Rectal smooth muscle tissue (tissue), 1 donor: Measurements from ENCODE around the gene BGN.

Experiments
- H3K27ac ChIP-seq: one replicate; pipeline ENCODE4 v1.7.0; 2013; ENCODE audit warnings: low read depth, low read length, inconsistent platforms
- H3K27me3 ChIP-seq: one replicate; pipeline ENCODE4 v1.7.0; 2013; ENCODE audit warnings: low read length; ENCODE audit not compliant: control insufficient read depth, insufficient read depth
- H3K36me3 ChIP-seq: one replicate; pipeline ENCODE4 v1.7.0; 2013; ENCODE audit warnings: low read length; ENCODE audit not compliant: control insufficient read depth, insufficient read depth
- H3K4me1 ChIP-seq: one replicate; pipeline ENCODE4 v1.7.0; 2013; ENCODE audit warnings: low read length; ENCODE audit not compliant: control insufficient read depth, insufficient read depth
- H3K4me3 ChIP-seq: one replicate; pipeline ENCODE4 v1.7.0; 2013; ENCODE audit warnings: low read length
- H3K9ac ChIP-seq: one replicate; pipeline ENCODE4 v1.7.0; 2013; ENCODE audit warnings: low read length

Gene BGN

DNA sequence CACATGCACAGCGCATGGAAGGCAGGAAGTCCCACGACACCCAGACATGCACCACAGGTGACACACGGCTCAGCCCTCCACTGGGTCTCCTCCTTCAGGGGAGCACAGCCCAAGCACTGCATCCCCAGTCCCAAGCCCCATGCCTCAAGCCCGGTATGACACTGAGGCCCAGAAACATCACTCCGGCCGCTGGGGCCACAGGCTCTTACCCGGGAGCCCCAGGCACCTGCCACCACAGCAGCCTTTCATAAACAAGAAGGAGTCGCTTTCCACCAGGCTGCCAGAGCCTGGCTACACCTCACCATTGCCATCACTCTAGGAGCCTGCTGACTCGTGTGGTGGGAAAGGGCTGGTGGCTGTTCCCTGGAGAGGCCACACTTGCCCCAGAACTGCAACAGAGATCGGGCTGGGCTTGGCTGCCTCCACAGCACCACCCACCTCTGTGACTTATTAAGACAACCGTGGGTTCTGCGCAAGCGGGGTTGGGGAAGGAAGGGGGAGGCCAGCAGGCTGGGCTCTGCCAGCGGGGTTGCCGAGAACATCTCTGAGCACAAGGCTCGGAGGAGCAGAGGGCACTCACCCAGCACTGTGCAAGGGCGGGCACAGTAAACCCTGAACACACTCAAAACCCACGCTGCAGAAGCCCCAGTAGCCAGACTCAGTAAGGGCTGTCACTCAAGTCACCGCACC is 28.9 kb upstream of the BGN start:
- Histone ChIP-seq H3K36me3 (no peaks in the 10 kb centered on the region), H3K27ac (no peak overlapping the region), H3K9ac (no peak overlapping the region), H3K27me3 (peaks cover 2% of the 10 kb centered on the region), H3K4me3 (no peak overlapping the region), H3K4me1 (no peaks in the 10 kb centered on the region)

DNA sequence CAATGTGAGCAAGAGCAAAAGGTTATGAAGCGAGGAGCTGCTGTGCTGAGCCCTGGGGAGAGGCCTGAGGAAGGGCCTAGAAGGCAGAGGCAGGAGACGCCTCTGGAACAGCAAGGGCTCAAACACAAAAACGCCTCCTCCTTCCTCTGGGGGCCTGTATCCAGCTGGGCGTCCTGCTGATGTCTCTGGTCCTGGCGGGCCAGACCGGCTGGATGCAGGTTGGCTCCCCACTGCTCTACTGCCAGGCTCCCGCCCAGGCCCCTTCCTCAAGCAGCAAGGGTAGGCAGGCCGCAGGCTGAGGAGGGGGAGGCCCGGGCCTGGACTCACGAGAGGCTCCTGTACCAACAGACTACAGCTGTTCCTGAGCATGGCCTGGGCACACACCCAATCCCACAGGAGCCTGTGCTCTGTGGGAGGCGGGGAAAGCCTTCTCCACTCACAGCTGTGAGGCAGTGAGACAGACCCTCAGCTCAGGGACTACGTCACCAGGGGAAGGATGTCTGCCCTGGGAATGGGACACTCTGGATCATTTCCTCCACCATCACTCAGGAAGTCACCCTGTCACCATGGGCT is 26.7 kb upstream of the BGN start:
- Histone ChIP-seq H3K27me3 (no peaks in the 10 kb centered on the region), H3K9ac (no peak overlapping the region), H3K27ac (no peak overlapping the region), H3K4me3 (no peak overlapping the region), H3K36me3 (no peaks in the 10 kb centered on the region), H3K4me1 (no peaks in the 10 kb centered on the region)

DNA sequence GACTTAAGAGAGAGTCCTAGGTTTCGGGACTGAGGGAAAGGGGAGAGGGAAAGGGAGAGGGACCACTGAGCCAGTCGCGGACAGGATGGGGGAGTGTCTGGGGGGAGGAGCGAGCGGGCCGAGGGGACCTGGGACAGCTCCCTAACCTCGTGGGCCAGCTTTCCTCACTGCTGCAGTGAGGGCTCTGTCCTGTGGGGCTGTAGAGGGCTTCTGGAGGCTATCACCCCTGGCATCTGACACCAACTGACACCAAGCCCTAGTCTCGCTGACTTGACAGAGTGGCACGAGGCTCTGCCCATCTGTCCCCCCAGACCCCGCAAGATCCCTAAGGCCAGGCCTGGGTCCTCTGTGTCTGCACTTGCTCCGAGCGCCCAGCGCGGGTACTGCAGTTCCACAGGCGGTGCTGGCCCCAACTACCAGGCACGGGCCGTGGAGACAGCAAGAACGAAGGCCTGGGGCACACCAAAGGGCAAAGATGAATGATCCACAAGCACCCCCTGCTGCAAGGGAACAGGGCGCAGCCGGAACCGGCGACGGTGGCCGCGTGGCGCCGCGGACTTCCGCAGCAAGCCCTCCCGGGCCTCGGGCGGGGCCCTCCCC is 24.9 kb upstream of the BGN start:
- Histone ChIP-seq H3K27ac (peak overlapping the region; percentile 61), H3K4me1 (no peaks in the 10 kb centered on the region), H3K36me3 (no peaks in the 10 kb centered on the region), H3K9ac (no peak overlapping the region), H3K4me3 (peak overlapping the region; percentile 74), H3K27me3 (no peaks in the 10 kb centered on the region)

DNA sequence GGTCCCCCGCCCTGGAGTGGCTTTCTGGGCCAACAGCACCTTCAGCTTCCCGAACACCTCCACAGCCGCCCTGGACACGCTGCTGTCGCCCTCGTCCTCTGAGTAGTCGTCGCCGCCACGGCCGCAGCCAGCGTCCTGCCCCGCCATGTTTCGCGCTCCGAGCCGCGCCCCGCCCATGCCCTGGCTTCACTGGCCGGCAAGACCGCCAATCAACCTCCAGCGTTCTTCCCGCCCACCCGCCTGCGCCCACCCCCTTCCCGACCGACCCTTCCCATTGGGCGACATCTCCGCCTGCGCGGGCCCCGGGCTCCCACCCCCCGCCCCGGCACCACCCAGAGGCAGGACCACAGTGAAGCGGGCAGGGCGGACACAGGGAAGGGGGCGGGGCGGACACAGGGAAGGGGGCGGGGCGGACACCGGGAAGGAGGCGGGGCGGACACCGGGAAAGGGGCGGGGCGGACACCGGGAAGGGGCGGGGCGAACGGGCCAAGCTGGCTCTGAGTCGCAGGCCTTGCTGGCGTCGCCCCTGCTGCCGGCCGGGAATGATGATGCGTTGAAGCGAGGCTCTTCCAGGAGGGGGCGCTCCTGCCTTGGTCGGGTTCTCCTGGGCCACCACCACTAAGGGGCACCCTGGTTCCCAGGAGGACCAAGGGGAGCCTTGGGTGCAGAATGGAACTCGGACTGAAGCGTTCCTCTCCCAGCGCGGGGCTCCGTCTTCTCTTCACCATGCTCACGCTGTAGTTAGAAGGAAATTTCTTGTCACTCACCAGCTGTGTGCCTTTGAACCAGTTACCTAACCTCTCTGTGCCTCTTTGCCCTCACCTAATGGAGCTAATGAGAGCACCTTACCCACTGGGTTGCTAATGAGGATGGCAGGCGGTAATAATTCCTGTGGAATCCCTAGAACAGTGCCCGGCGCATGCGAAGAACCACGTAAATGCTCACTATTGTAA is 24.1 kb upstream of the BGN start, which contains the start of gene HAUS7:
HAUS7 (minus strand) TSS at position 166 of the 953 bp plus-strand sequence; CDS start at position 147, 19 bp downstream.
- Histone ChIP-seq H3K4me1 (peaks cover 2% of the 10 kb centered on the region), H3K4me3 (peak within 1 kb of the TSS; percentile 74), H3K27ac (peak within 1 kb of the TSS; percentile 61), H3K9ac (no peak within 1 kb of the TSS), H3K36me3 (no peaks in the 10 kb centered on the region), H3K27me3 (no peaks in the 10 kb centered on the region)

DNA sequence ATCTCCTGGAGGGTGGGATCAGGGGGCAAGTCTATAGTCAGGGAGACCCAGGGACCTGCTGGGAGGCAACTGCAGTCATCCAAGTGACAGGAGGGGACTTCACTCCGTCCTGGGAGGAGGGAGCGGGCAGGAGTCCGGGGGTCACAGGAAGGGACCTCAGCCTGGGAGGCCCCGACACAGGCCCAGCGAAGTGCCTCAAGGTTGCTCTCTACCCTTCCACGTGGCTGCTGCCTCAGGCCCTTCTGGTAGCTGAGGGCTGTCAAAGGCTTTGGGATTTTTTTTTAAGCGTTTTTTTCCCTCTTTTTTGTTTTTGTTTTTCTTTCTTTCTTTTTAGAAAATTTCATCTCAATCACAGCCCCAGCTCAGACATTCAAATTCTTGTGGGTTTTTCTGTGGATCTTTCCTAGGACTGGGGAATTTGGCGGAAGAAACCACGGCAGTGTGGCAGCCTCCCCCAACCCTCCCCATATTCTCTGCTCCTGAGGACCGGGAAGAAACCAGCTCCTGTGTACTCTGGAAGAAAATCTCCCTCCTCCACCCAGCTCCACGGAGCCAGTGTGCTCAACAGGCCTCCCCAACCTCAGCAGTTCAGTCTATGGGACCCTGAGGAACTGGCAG is 23.0 kb upstream of the BGN start:
- no peaks in the 10 kb centered on the region for H3K27me3 ChIP-seq
- no peak overlapping the region for H3K9ac ChIP-seq
- no peak overlapping the region for H3K27ac ChIP-seq

DNA sequence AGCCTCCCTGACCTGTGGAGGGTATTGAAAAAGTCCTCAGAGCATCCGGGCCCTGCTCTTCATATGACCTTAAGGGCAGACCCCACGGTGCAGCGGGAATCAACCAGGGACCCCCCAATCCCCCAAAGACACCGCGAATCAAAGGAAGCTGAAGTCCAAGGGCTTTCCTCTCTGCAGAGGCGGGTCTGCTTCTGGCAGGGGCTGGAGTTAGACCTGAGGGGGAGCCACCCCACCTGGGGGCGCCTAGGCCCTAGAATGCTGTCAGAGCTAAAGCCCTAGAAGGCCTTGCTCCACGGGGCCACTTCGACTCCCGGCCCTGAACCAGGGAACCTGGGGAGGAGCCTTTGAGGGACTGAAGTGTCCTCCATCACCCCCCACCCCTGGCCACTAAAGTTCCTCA is 21.7 kb upstream of the BGN start:
- H3K27ac ChIP-seq = no peak overlapping the region
- no peak overlapping the region for H3K4me3 ChIP-seq
- H3K27me3 ChIP-seq = no peaks in the 10 kb centered on the region
- H3K9ac ChIP-seq = no peak overlapping the region
- H3K36me3 ChIP-seq = no peaks in the 10 kb centered on the region
- peaks cover 2% of the 10 kb centered on the region for H3K4me1 ChIP-seq

More for the DNA sequence above, 23.0 kb upstream of the BGN start:
- no peak overlapping the region for H3K4me3 ChIP-seq
- H3K36me3 ChIP-seq = no peaks in the 10 kb centered on the region
- H3K4me1 ChIP-seq = peaks cover 2% of the 10 kb centered on the region

DNA sequence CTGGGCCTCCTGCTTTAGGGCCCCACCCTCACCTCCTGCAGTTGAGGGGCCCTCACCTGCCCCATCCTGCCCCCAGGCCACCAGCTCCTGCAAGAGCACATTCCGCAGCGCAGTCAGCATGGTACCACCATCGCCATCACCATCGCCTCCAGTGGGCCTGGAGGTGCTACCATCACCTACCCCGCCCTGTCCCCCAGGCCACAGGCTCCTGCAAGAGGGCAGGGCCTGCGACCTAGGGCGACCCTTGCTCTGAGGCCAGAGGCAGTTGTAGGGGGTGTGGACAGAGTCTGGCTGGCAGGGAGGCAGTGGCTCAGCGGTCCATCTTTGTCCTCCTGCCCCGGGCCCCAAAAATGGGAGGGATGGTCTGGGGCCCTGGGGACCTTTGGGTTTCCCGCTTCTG is 20.5 kb upstream of the BGN start:
- Histone ChIP-seq H3K4me3 (no peak overlapping the region), H3K36me3 (no peaks in the 10 kb centered on the region), H3K4me1 (peaks cover 2% of the 10 kb centered on the region), H3K27ac (no peak overlapping the region), H3K9ac (no peak overlapping the region), H3K27me3 (no peaks in the 10 kb centered on the region)

DNA sequence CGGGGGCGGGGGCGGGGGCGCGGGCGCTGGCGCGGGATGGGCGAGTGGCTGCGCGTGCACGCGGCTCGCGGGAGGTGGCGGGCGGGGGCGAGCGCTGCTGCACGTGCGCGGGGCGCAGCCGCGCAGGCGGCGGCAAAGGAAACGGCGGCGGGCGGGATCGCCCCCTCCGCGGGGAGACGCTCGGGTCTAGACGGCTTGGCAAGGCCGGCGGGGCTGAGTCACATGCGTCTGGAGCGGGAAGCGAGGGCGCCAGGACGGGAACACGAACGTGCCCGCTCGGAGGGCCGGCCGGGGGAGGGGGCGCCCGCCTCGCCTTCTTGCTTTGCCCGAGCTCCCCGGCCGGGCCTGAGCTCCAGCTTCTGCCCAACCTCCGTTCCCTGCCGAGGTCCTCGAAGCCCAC is 20.1 kb upstream of the BGN start:
- H3K4me1 ChIP-seq = peaks cover 2% of the 10 kb centered on the region
- H3K27ac ChIP-seq = no peak overlapping the region
- no peaks in the 10 kb centered on the region for H3K27me3 ChIP-seq
- H3K36me3 ChIP-seq = no peaks in the 10 kb centered on the region
- no peak overlapping the region for H3K9ac ChIP-seq
- peak overlapping the region; percentile 2 for H3K4me3 ChIP-seq

DNA sequence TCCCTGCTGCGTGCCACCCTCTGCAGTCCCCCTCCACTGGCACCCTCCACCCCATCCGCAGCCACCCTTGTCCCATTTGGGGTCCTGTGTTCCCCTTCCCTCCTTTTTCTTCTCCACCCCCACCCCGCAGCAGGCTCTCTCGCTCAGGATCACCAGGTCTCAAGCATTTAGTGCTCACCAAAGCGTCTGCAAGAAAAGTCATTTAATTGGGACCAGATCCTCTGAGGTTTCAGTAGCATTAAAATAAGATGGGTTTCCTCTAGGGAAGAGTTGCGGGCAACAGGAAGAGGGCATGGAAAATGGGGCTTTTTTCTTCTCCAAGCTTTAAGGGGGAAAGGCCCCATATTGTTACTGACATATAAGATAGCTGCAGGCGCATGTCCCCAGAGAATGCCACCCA is 19.5 kb upstream of the BGN start:
- Histone ChIP-seq H3K9ac (no peak overlapping the region), H3K27ac (no peak overlapping the region), H3K4me3 (peak overlapping the region; percentile 2), H3K36me3 (no peaks in the 10 kb centered on the region), H3K27me3 (no peaks in the 10 kb centered on the region), H3K4me1 (peaks cover 2% of the 10 kb centered on the region)

DNA sequence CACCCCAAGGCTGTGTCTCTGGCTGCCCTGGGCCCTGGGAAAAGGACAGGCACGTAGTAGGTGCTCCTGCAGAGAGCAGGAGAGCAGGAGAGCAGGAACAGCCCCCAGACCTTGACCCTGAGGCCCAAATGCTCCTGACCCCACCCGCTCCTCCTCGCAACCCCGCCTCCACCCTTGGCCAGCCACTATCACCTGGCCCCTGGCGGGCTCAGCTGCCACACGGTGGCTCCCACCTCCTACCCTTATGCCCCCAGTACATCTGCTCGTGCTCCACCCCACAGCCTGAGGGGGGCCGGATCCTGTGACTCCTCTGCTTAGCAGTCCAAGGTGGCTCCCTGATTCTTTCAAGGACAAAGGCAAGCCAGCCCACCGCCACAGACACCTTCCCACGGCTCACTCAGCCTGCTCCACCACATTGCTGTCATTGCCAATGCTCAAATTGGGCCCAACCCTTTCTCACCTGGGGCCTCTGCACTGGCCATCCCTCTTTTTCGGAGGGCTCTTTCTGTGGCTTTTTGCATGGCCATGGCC is 19.0 kb upstream of the BGN start:
- peaks cover 2% of the 10 kb centered on the region for H3K4me1 ChIP-seq
- H3K4me3 ChIP-seq = no peak overlapping the region
- no peaks in the 10 kb centered on the region for H3K27me3 ChIP-seq
- no peaks in the 10 kb centered on the region for H3K36me3 ChIP-seq
- H3K9ac ChIP-seq = no peak overlapping the region
- no peak overlapping the region for H3K27ac ChIP-seq

DNA sequence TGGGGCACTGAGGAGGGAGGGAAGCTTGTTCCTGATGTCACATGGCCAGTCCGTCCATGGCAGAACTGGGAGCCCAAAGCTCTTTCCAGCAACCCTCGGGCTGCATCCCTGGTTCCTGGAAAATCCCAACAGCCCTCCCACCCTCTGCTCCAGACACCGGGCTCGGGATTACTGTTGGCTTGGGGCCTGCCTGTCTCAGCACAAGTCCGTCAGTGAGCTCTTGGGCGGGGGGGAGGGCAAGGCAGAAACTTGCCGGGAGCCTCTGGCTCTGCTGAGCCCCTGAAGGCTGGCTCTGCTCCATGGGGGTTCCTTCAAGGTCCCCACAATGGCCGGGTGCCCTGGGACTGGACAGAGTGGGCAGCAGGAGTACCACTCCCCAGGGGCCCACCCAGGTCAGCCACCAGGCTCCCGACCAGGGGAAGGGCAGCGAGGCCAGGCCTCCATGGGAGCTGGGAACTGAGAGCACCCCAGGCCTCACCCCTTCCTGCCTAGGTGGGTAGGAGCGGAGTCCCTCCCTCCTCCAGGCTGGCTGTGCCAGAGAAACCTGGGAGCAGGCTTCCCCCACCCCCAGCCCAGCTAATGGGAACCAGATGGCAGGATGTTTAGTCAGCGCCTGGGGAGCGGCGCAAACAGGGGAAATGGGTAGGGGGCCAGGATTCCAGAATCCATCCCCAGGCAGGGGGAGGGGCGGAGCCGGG is 18.0 kb upstream of the BGN start:
- Histone ChIP-seq H3K36me3 (no peaks in the 10 kb centered on the region), H3K27ac (no peak overlapping the region), H3K4me3 (no peak overlapping the region), H3K9ac (no peak overlapping the region), H3K27me3 (no peaks in the 10 kb centered on the region), H3K4me1 (peaks cover 2% of the 10 kb centered on the region)
